GM19240 (cell line): Measurements from ENCODE around the gene IFNAR2.
"Not testable (repeated sequence)": the region's sequence is repeated elsewhere in the genome, so short reads cannot be mapped to it uniquely, and the experiment has no call there.

Source experiments
- DNase-seq: peaks from one replicate; pipeline ENCODE4 v3.0.0; 2011; ENCODE audit warnings: low spot score; ENCODE audit not compliant: insufficient read length

The IFNAR2 gene

GRCh38 chr21:33244082-33244778, 14.5 kb downstream of the IFNAR2 start:
- DNase-seq = no peak

DNA sequence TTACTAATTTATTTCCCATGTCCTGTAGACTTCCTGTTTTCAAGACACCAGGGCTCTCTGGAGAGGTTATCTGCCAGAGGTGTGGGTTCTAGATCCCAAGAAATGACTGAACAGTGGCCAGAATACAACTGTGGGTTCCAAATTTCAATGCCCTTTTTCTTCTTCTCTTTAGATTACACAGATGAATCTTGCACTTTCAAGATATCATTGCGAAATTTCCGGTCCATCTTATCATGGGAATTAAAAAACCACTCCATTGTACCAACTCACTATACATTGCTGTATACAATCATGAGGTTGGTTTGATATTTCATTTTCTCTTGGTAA, 15.0 kb downstream of the IFNAR2 start:
- DNase-seq = no peak

- DNase-seq = no peak
These were observed 15.7 kb downstream of the IFNAR2 start for GRCh38 chr21:33245289-33245918.

DNA sequence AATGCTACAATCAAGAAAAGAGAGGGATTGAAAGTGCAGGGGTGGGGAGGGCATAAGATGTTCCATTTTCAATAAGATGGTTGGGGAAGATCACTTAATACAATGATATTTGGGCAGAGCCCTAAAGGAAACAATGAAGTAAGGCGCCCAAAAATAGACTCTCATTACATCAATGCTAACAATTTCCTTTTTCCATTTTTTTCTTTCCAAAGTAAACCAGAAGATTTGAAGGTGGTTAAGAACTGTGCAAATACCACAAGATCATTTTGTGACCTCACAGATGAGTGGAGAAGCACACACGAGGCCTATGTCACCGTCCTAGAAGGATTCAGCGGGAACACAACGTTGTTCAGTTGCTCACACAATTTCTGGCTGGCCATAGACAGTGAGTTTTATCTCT, 16.8 kb downstream of the IFNAR2 start:
- DNase-seq = no peak

DNA sequence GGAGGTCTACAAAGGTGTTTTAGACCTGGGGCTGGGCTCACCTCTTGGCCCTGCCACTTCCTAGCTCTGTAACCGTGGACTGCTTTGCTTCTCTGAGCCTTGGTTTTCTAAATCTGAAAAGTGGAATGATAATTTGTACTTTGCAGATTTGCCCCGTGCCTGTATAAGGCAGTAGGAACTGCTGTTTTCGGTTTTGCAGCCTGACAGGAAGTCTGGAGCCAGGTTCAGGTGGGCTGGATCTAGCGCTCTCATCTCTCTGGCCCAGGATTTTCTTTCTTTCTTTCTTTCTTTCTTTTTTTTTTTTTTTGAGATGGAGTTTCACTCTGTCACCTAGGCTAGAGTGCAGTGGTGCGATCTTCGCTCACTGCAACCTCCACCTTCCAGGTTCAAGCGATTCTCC, 17.2 kb downstream of the IFNAR2 start:
- DNase-seq = no peak

- DNase-seq = no peak
These were observed 17.9 kb downstream of the IFNAR2 start for GRCh38 chr21:33247599-33247998.

DNA sequence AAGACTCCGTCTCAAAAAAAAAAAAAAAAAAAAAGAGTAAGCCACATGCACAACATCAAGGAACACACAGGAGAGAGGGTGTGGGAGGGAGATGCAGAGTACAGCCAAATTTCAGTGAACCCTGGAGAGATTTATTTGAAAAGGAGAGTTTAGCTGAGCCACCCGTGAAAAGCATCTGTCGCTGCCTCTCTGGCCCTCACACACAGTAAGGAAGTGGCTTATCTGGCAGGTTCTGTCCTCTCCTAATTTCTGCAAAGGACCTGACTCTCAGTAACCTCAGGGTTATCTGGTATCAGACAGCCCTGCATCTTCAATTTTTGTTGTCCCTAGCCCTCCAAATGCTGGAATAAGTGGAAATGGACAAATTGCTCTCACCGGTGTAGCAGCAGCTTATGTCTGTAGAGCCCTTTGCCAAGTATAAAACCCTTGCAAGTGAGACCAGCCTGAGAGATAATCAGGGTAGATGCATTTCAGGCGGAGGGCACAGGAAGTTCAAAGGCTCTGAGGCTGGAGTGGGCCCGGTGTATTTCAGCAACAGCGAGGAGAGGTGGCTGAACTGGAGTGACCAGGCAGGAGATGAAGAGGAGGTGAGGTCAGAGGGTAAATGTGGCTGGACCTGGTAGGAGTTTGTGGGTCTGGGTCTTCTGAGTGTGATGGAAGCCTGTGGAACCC, 19.7 kb downstream of the IFNAR2 start:
- no peak for DNase-seq

DNA sequence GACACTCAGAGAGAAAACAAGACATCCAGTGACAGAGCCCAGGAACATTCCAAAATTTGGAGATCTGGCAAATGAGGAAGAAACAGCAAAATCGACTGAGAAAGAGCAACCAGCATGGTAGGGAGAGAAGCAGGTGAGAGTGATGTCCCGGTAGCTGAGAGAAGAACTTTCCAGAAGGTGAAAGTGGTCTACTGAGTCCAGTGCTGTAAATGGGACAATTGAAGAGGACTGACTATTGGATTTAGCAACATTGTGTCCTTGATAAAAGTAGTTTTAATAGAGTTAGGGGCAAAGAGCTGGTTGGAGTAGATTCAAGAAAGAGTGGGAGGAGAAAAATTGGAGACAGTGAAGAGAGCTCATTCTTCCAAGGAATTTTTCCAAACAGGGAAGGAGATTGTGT, 21.4 kb downstream of the IFNAR2 start:
- no peak for DNase-seq

GRCh38 chr21:33253382-33253781, 23.6 kb downstream of the IFNAR2 start:
- not testable (repeated sequence) for DNase-seq

- no peak for DNase-seq
These were observed 25.0 kb downstream of the IFNAR2 start for GRCh38 chr21:33254766-33255165.

DNA sequence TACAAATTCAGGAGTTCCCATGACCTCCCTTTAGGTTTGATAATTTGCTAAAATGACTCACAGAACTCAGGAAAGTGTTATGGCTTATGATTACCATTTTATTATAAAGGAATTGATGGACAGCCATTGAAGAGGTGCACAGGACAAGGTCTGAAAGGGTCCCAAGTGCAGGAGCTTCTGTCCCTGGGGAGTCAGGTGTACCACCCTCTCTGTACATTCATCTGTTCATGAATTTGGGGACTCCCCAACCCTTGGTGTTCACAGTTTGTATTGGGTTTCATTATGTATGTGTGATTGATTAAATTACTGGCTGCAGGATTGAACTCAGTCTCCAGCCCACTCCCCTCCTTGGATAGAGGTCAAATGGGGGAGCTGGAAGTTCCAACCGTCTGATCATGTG, 25.7 kb downstream of the IFNAR2 start:
- DNase-seq = no peak

- DNase-seq = no peak
These were observed 26.3 kb downstream of the IFNAR2 start for GRCh38 chr21:33256019-33256418.

- DNase-seq = no peak
These were observed 27.5 kb downstream of the IFNAR2 start for GRCh38 chr21:33257094-33257803.

- DNase-seq = no peak
These were observed 28.7 kb downstream of the IFNAR2 start for GRCh38 chr21:33258475-33258874.

GRCh38 chr21:33259428-33259827, 29.7 kb downstream of the IFNAR2 start:
- DNase-seq = no peak

GRCh38 chr21:33259995-33260394, 30.3 kb downstream of the IFNAR2 start:
- DNase-seq = no peak

DNA sequence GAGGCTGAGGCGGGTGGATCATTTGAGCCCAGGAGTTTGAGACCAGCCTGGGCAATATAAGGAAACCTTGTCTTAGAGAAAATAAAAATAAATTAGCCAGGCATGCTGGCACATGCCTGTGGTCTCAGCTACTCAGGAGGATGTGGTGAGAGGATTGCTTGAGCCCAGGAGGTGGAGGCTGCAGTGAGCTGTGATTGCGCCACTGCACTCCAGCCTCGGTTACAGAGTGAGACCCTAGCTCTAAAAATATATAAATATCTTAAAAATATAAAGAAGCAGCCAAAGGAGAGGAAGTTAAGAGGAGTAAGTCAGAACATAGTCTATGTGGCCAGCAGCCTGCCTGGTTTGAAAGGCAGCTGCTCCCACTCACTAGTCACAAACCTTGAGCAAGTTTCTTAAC, 31.9 kb downstream of the IFNAR2 start:
- no peak for DNase-seq

- DNase-seq = no peak
These were observed 33.2 kb downstream of the IFNAR2 start for GRCh38 chr21:33262921-33263320.

DNA sequence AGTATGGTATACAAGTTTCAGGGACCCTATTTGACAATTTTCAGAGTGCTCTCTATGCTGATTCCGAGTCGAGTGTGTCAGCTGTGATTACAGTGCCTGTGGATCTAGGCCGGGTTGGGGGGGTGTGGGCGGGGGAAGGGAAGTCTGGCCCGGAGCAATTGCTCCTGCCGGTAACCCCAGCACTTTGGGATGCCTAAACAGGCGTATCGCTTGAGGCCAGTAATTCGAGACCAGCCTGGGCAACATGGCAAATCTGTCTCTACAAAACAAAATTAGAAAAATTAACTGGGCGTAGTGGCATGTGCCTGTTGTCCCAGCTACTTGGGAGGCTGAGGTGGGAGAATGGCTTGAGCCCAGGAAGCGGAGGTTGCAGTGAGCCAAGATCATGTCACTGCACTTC, 34.8 kb downstream of the IFNAR2 start:
- DNase-seq = no peak

- DNase-seq = peak; percentile 10
These were observed 35.9 kb downstream of the IFNAR2 start for GRCh38 chr21:33265664-33266049.

DNA sequence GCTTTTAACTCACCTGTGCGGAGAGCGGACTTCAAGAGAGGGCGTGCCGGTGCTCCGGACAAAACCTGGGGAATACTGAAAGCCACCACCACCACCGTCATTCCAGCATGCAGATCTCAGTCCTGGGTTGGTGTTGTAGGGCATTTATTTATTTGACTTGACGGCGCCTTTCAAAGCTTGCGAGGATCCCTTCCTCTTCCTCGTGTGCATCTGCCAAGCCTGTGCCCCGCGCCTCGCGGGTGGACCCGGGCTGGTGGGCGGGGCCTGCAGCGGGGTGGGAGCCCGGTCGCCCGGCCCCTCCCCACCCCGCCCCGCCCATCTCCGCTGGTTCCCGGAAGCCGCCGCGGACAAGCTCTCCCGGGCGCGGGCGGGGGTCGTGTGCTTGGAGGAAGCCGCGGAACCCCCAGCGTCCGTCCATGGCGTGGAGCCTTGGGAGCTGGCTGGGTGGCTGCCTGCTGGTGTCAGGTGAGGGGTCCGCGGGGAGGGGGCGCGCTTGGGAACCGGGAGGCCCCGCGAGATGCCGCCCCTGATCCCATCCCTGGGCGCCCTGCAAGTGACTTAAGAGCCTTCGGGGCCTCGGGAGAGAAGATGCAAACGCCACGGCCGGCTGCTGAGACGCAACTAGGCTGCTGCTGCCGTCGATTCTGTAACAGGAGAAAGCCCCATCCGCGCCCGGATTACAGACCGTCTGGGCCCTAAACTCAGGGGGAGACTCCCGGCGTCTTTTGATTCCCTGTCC, 36.5 kb downstream of the IFNAR2 start, which contains the start of gene IL10RB:
TSS of gene IL10RB (plus strand) at position 318 of the 739 bp plus-strand sequence. CDS start at position 417, 99 bp downstream.
- peak; percentile 58 for DNase-seq

DNA sequence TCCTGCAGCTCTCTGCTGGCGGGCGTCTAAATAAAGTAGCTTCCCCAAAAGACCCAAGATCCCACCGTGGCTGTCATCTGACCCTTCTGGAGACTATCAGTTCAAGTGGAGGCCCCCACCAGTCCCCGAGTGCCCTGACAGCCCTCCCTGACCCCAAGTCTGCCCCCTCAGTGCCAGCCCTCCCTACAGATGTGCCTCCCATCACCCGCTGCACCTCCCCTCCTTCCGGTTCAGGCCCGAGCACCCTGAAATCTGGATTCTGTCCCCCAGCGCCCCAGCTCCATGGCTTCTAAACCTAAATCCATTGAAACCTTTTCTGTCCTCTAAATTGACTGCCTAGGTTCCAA, 37.0 kb downstream of the IFNAR2 start:
- DNase-seq = no peak
